Lung (tissue), 12 donors: ENCODE measurements around the gene DNAJA4. TPM values are rescaled to one million over a fixed set of nuclear protein-coding genes. Genes with fewer than 3 reads are reported as not detected.

ENCODE experiments used
- ATAC-seq: fragments of 200-7000 bp; cut with Tn5 transposase; one replicate; pipeline ENCODE4 v1.9.1; 2020; ENCODE audit warnings: moderate number of reproducible peaks; ENCODE audit not compliant: insufficient read depth, low FRiP score
- DNase-seq, 3 donors: peaks; one replicate each; pipeline ENCODE4 v3.0.0-alpha.2; 2013 to 2017
- H3K27ac ChIP-seq, 2 donors: one replicate each; pipeline ENCODE4 v1.5.1; 2013; ENCODE audit warnings: mild to moderate bottlenecking in 2 of 2, moderate library complexity in 2 of 2, control low read depth in 1 of 2, inconsistent platforms in 1 of 2, low read depth in 1 of 2, low read length in 1 of 2
- H3K27me3 ChIP-seq, 3 donors: one replicate each; pipeline ENCODE4 v1.5.1; 2013; ENCODE audit warnings: low read length in 2 of 3; ENCODE audit not compliant: control insufficient read depth in 3 of 3, insufficient read depth in 3 of 3
- H3K36me3 ChIP-seq, 4 donors: one replicate each; pipeline ENCODE4 v1.5.1; 2013; ENCODE audit warnings: low read length in 4 of 4, mild to moderate bottlenecking in 1 of 4, moderate library complexity in 1 of 4; ENCODE audit not compliant: control insufficient read depth in 4 of 4, insufficient read depth in 4 of 4
- H3K4me1 ChIP-seq, 5 donors: one replicate each; pipeline ENCODE4 v1.5.1; 2013; ENCODE audit warnings: low read length in 5 of 5, mild to moderate bottlenecking in 2 of 5, moderate library complexity in 1 of 5; ENCODE audit not compliant: control insufficient read depth in 5 of 5, insufficient read depth in 5 of 5
- H3K4me3 ChIP-seq: one replicate; pipeline ENCODE4 v1.5.1; 2013; ENCODE audit warnings: mild to moderate bottlenecking, control low read depth, moderate library complexity
- H3K9ac ChIP-seq, 2 donors: one replicate each; pipeline ENCODE4 v1.5.1; 2013; ENCODE audit warnings: low read length in 2 of 2, control low read depth in 1 of 2; ENCODE audit not compliant: insufficient read depth in 1 of 2
- H3K9me3 ChIP-seq, 4 donors: one replicate each; pipeline ENCODE4 v1.5.1; 2013; ENCODE audit warnings: low read length in 3 of 4, mild to moderate bottlenecking in 1 of 4, moderate library complexity in 1 of 4; ENCODE audit not compliant: control insufficient read depth in 4 of 4, insufficient read depth in 3 of 4
- WGBS, 2 donors: extraction: QIAGEN DNeasy Blood & Tissue Kit; methylation state at CpG; one replicate each; pipeline ENCODE4 v1.1.7; 2013; 5-methylcytosine and 5-hydroxymethylcytosine counted together
- polyA plus RNA-seq, 2 donors: library from polyadenylated mRNA; stranded (reverse); fragments of 200-250 nt; gene quantifications; one replicate each; pipeline ENCODE4 v1.2.1, GENCODE V29; 2013
- total RNA-seq, 2 donors: library from RNA; depleted of rRNA in 1 of 2; stranded (reverse); fragments of >200 nt in 1 of 2; gene quantifications; one replicate each; pipeline ENCODE4 v1.2.1, GENCODE V29; 2014 to 2021
- TF ChIP-seq, protein P1 (sequence below): IDR thresholded peaks from 2 replicates; pipeline ENCODE4 v1.5.1; 2012; ENCODE audit warnings: mild to moderate bottlenecking; ENCODE audit errors: control extremely low read depth, extremely low read depth
- donor health status: control.
- donor health status: control.
- donor health status: Bipolar disorder and iron deficiency.
- donor health status: healthy.
- donor health status: DM: yes; HTN: yes; CAD: no.

The DNAJA4 gene
- total and polyA plus RNA-seq, 4 donors = 19.3 to 74.6 (median 33.9) TPM

GRCh38 chr15:78237146-78237545, 27.2 kb upstream of the DNAJA4 start:
- Histone ChIP-seq H3K4me3 (no peak overlapping the region), H3K27me3 (no peaks in the 10 kb centered on the region), H3K4me1 (no peaks in the 10 kb centered on the region), H3K9me3 (peaks cover 0 to 1% (median 0%) of the 10 kb centered on the region in 4 donors), H3K9ac (no peak overlapping the region), H3K27ac (no peak overlapping the region), H3K36me3 (no peaks in the 10 kb centered on the region)
- TF ChIP-seq, protein P1, sequence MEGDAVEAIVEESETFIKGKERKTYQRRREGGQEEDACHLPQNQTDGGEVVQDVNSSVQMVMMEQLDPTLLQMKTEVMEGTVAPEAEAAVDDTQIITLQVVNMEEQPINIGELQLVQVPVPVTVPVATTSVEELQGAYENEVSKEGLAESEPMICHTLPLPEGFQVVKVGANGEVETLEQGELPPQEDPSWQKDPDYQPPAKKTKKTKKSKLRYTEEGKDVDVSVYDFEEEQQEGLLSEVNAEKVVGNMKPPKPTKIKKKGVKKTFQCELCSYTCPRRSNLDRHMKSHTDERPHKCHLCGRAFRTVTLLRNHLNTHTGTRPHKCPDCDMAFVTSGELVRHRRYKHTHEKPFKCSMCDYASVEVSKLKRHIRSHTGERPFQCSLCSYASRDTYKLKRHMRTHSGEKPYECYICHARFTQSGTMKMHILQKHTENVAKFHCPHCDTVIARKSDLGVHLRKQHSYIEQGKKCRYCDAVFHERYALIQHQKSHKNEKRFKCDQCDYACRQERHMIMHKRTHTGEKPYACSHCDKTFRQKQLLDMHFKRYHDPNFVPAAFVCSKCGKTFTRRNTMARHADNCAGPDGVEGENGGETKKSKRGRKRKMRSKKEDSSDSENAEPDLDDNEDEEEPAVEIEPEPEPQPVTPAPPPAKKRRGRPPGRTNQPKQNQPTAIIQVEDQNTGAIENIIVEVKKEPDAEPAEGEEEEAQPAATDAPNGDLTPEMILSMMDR = no peak
- no peak for ATAC-seq
- DNase-seq = no peak
- WGBS, 2 donors = 76 to 95% methylated on average over 6 of the region's 6 CpGs

DNA sequence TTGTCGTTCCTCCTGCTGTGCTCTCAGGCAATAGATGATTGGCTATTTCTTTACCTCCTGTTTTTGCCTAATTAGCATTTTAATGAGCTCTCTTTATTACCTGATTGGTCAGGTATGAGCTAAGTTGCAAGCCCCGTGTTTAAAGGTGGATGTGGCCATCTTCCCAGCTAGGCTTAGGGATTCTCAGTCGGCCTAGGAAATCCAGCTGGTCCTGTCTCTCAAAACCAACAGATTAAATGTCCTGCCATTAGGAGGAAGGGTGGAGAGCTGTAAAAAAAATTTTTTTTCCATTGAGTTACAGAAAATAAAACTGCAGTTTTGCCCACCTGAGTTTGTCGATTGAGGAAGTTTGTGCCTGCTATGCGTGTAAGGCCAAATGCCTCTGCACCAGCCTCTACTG, 24.6 kb upstream of the DNAJA4 start:
- TF ChIP-seq, protein P1 = no peak
- DNase-seq = no peak
- no peak for ATAC-seq
- Histone ChIP-seq H3K9ac (no peak overlapping the region), H3K27me3 (no peaks in the 10 kb centered on the region), H3K9me3 (peaks cover 0 to 1% (median 0%) of the 10 kb centered on the region in 4 donors), H3K4me3 (no peak overlapping the region), H3K27ac (no peak overlapping the region), H3K4me1 (peaks cover 0 to 9% (median 0%) of the 10 kb centered on the region in 5 donors), H3K36me3 (no peaks in the 10 kb centered on the region)
- WGBS, 2 donors = 81 to 92% methylated on average over 5 of the region's 5 CpGs

DNA sequence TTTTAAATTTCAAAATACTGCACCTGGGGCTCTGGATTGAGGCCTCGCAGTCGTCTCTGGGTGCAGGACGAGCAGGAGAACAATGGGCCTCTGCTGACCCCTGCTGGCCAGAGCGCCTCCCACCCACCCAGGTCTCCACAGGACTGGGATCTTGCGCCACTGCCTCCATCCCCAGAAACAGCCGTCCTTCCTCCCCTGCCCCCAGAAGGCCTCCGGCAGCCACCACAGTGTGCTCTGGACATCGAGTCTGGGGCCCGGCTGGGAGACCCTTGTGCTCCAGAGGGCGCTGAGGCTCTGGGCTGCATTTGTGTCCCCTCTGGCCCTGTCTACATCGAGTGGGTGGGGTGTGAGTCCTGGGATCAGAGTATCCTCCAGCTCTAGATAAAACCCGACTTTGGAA, 23.3 kb upstream of the DNAJA4 start:
- WGBS, 2 donors = 13% methylated on average over 12 of the region's 12 CpGs
- Histone ChIP-seq H3K4me1 (peaks cover 0 to 9% (median 0%) of the 10 kb centered on the region in 5 donors), H3K27ac (no peak overlapping the region), H3K27me3 (no peaks in the 10 kb centered on the region), H3K36me3 (no peaks in the 10 kb centered on the region), H3K9ac (no peak overlapping the region), H3K9me3 (peaks cover 0 to 1% (median 0%) of the 10 kb centered on the region in 4 donors), H3K4me3 (no peak overlapping the region)
- TF ChIP-seq, protein P1 = peak; percentile 85
- DNase-seq (peak; percentile 82 to 85 (median 83)), ATAC-seq (peak; percentile 90)

DNA sequence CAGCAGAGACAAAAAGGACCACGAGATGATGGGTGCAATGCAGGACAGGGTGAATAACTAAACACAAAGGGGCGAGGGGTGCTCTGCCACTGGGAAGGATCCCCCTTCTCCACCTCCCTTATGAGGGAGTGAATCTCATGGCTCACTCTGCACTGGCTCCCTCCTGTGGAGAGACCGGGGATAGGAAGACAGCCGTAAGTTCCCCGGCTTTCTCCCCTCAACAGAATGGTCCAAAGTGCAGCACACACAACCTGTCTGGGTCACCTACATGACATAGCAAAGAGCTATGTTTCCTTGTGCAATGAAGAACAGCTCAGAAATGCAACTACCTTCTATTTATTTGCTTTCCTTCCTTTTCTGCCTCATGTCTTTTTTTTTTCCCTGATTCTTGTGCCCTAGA, 22.2 kb upstream of the DNAJA4 start:
- Histone ChIP-seq H3K9me3 (no peaks in the 10 kb centered on the region), H3K4me1 (peaks cover 0 to 9% (median 0%) of the 10 kb centered on the region in 5 donors), H3K4me3 (no peak overlapping the region), H3K27me3 (no peaks in the 10 kb centered on the region), H3K9ac (no peak overlapping the region), H3K27ac (no peak overlapping the region), H3K36me3 (no peaks in the 10 kb centered on the region)
- no peak for ATAC-seq
- TF ChIP-seq, protein P1 = no peak
- WGBS, 2 donors = 74 to 76% methylated on average over 5 of the region's 5 CpGs
- no peak for DNase-seq
